Measurements from ENCODE around the gene EVI5.
A peak's percentile ranks its signal among the peaks of the same experiment; 100 is the strongest.

EVI5 gene

GRCh38 chr1:92784639-92785500, at the start of gene EVI5:
Gene EVI5, minus strand, starts transcription at chr1:92785108. Its CDS starts 48,562 bp downstream, at chr1:92736546.
- Mint-ChIP-seq H3K4me3 (peak within 1 kb of the TSS; percentile 87), H3K9me3 (no peaks in the 10 kb centered on the region), H3K36me3 (peaks cover 3% of the 10 kb centered on the region), H3K27ac (peak within 1 kb of the TSS; percentile 92), H3K27me3 (no peaks in the 10 kb centered on the region), H3K4me1 (peaks cover 20% of the 10 kb centered on the region)
- ATAC-seq (ENCODE audit: low read depth) (peak; percentile 82), DNase-seq (ENCODE audit: low spot score in 2 of 2) (peak; percentile 80 to 86)

GRCh38 chr1:92834617-92835016, 49.7 kb upstream of the EVI5 start:
- no peak for DNase-seq (ENCODE audit: low spot score in 2 of 2)
- Mint-ChIP-seq H3K27me3 (no peaks in the 10 kb centered on the region), H3K36me3 (peaks cover 38% of the 10 kb centered on the region), H3K4me3 (peak overlapping the region; percentile 95), H3K27ac (peak overlapping the region; percentile 97), H3K4me1 (peaks cover 47% of the 10 kb centered on the region), H3K9me3 (no peaks in the 10 kb centered on the region)
- no peak for ATAC-seq (ENCODE audit: low read depth)

- DNase-seq (ENCODE audit: low spot score in 2 of 2) (no peak), ATAC-seq (ENCODE audit: low read depth) (no peak)
- peaks cover 44% of the 10 kb centered on the region for H3K4me1 Mint-ChIP-seq
- peak overlapping the region; percentile 95 for H3K4me3 Mint-ChIP-seq
- peaks cover 34% of the 10 kb centered on the region for H3K36me3 Mint-ChIP-seq
- H3K27ac Mint-ChIP-seq = peak overlapping the region; percentile 97
- H3K27me3 Mint-ChIP-seq = no peaks in the 10 kb centered on the region
- H3K9me3 Mint-ChIP-seq = no peaks in the 10 kb centered on the region
Measured at GRCh38 chr1:92833840-92834239, 48.9 kb upstream of the EVI5 start.

- H3K36me3 Mint-ChIP-seq = peaks cover 26% of the 10 kb centered on the region
- DNase-seq (ENCODE audit: low spot score in 2 of 2) = peak in 1 of 2 donors; percentile 12
- peaks cover 36% of the 10 kb centered on the region for H3K4me1 Mint-ChIP-seq
- peak overlapping the region; percentile 95 for H3K4me3 Mint-ChIP-seq
- H3K27me3 Mint-ChIP-seq = no peaks in the 10 kb centered on the region
- no peaks in the 10 kb centered on the region for H3K9me3 Mint-ChIP-seq
- no peak for ATAC-seq (ENCODE audit: low read depth)
- H3K27ac Mint-ChIP-seq = peak overlapping the region; percentile 97
Measured at GRCh38 chr1:92832537-92833114, 47.7 kb upstream of the EVI5 start.

- H3K4me1 Mint-ChIP-seq = peaks cover 30% of the 10 kb centered on the region
- H3K36me3 Mint-ChIP-seq = peaks cover 22% of the 10 kb centered on the region
- H3K27me3 Mint-ChIP-seq = no peaks in the 10 kb centered on the region
- no peaks in the 10 kb centered on the region for H3K9me3 Mint-ChIP-seq
- ATAC-seq (ENCODE audit: low read depth) (peak; percentile 88), DNase-seq (ENCODE audit: low spot score in 2 of 2) (peak; percentile 98)
- H3K4me3 Mint-ChIP-seq = peak within 1 kb of the TSS; percentile 95
- H3K27ac Mint-ChIP-seq = peak within 1 kb of the TSS; percentile 97
Measured at GRCh38 chr1:92831762-92832536, 47.0 kb upstream of the EVI5 start, which contains the start of gene RPL5. Gene RPL5, plus strand, starts transcription at chr1:92832040. Its CDS starts 75 bp downstream, at chr1:92832115.

- Mint-ChIP-seq H3K4me1 (peaks cover 30% of the 10 kb centered on the region), H3K27me3 (no peaks in the 10 kb centered on the region), H3K27ac (no peak overlapping the region), H3K36me3 (peaks cover 22% of the 10 kb centered on the region), H3K9me3 (no peaks in the 10 kb centered on the region), H3K4me3 (peak overlapping the region; percentile 95)
- no peak for ATAC-seq (ENCODE audit: low read depth)
- DNase-seq (ENCODE audit: low spot score in 2 of 2) = peak in 1 of 2 donors; percentile 14
Measured at GRCh38 chr1:92831368-92831761, 46.5 kb upstream of the EVI5 start.

- DNase-seq (ENCODE audit: low spot score in 2 of 2) (no peak), ATAC-seq (ENCODE audit: low read depth) (no peak)
- Mint-ChIP-seq H3K4me3 (no peak overlapping the region), H3K27ac (no peak overlapping the region), H3K27me3 (no peaks in the 10 kb centered on the region), H3K36me3 (no peaks in the 10 kb centered on the region), H3K4me1 (peaks cover 1% of the 10 kb centered on the region), H3K9me3 (no peaks in the 10 kb centered on the region)
Measured at GRCh38 chr1:92826792-92827191, 41.9 kb upstream of the EVI5 start.

- no peaks in the 10 kb centered on the region for H3K9me3 Mint-ChIP-seq
- H3K36me3 Mint-ChIP-seq = no peaks in the 10 kb centered on the region
- peaks cover 1% of the 10 kb centered on the region for H3K27me3 Mint-ChIP-seq
- no peak for DNase-seq (ENCODE audit: low spot score in 2 of 2)
- H3K4me1 Mint-ChIP-seq = no peaks in the 10 kb centered on the region
- H3K4me3 Mint-ChIP-seq = no peak overlapping the region
- no peak for ATAC-seq (ENCODE audit: low read depth)
- H3K27ac Mint-ChIP-seq = no peak overlapping the region
Measured at GRCh38 chr1:92822879-92823278, 38.0 kb upstream of the EVI5 start.

- no peaks in the 10 kb centered on the region for H3K4me1 Mint-ChIP-seq
- no peak for DNase-seq (ENCODE audit: low spot score in 2 of 2)
- no peaks in the 10 kb centered on the region for H3K36me3 Mint-ChIP-seq
- no peak for ATAC-seq (ENCODE audit: low read depth)
- H3K27me3 Mint-ChIP-seq = peaks cover 1% of the 10 kb centered on the region
- no peak overlapping the region for H3K4me3 Mint-ChIP-seq
- H3K27ac Mint-ChIP-seq = no peak overlapping the region
- no peaks in the 10 kb centered on the region for H3K9me3 Mint-ChIP-seq
Measured at GRCh38 chr1:92820551-92820950, 35.6 kb upstream of the EVI5 start.

GRCh38 chr1:92820024-92820423, 35.1 kb upstream of the EVI5 start:
- ATAC-seq (ENCODE audit: low read depth) = no peak
- Mint-ChIP-seq H3K9me3 (no peaks in the 10 kb centered on the region), H3K27me3 (peaks cover 1% of the 10 kb centered on the region), H3K4me1 (no peaks in the 10 kb centered on the region), H3K27ac (no peak overlapping the region), H3K4me3 (no peak overlapping the region), H3K36me3 (no peaks in the 10 kb centered on the region)
- no peak for DNase-seq (ENCODE audit: low spot score in 2 of 2)

GRCh38 chr1:92817986-92818764, 33.3 kb upstream of the EVI5 start:
- H3K27ac Mint-ChIP-seq = no peak overlapping the region
- no peaks in the 10 kb centered on the region for H3K4me1 Mint-ChIP-seq
- ATAC-seq (ENCODE audit: low read depth) (peak; percentile 63), DNase-seq (ENCODE audit: low spot score in 2 of 2) (peak; percentile 15 to 45)
- H3K27me3 Mint-ChIP-seq = peaks cover 1% of the 10 kb centered on the region
- H3K36me3 Mint-ChIP-seq = no peaks in the 10 kb centered on the region
- no peak overlapping the region for H3K4me3 Mint-ChIP-seq
- no peaks in the 10 kb centered on the region for H3K9me3 Mint-ChIP-seq

GRCh38 chr1:92817137-92817697, 32.3 kb upstream of the EVI5 start:
- DNase-seq (ENCODE audit: low spot score in 2 of 2) = no peak
- ATAC-seq (ENCODE audit: low read depth) = no peak
- Mint-ChIP-seq H3K27ac (no peak overlapping the region), H3K9me3 (no peaks in the 10 kb centered on the region), H3K4me3 (no peak overlapping the region), H3K36me3 (no peaks in the 10 kb centered on the region), H3K4me1 (no peaks in the 10 kb centered on the region), H3K27me3 (peaks cover 1% of the 10 kb centered on the region)

GRCh38 chr1:92816732-92817131, 31.8 kb upstream of the EVI5 start:
- Mint-ChIP-seq H3K27ac (no peak overlapping the region), H3K27me3 (peaks cover 1% of the 10 kb centered on the region), H3K4me1 (no peaks in the 10 kb centered on the region), H3K36me3 (no peaks in the 10 kb centered on the region), H3K9me3 (no peaks in the 10 kb centered on the region), H3K4me3 (no peak overlapping the region)
- no peak for ATAC-seq (ENCODE audit: low read depth)
- DNase-seq (ENCODE audit: low spot score in 2 of 2) = no peak

Measured in memory B cell (primary cell).